Heart left ventricle (tissue), 13 donors: ENCODE data around the gene RAD51.

Experiments used
- POLR2A ChIP-seq, 2 donors: fragments of 450-650 bp; IDR thresholded peaks; one replicate each; pipeline ENCODE4 v1.6.1; 2017; ENCODE audit warnings: antibody characterized with exemption in 2 of 2, mild to moderate bottlenecking in 2 of 2, moderate library complexity in 2 of 2
- TF ChIP-seq, protein P1 (sequence below), 12 donors: fragments of 200-600 bp; sonication (generic) in 4 of 12; IDR thresholded peaks; one replicate each; pipeline versions ENCODE4 v1.5.0 to v1.8.0; 2018 to 2022; ENCODE audit warnings: antibody characterized with exemption in 12 of 12, mild to moderate bottlenecking in 5 of 12
- donor health status: ischemic (EF 13 %, LVEDD 7.1; RV severe dilation, severe dysfunction).
- donor health status: DM: no; HTN: yes; CAD: no.
- donor health status: DM: no; HTN: no; CAD: no.
- donor health status: ischemic (EF 25% LVEDD 6.9; RV normal size, moderate dysfunction).
- donor health status: ischemic (EF 25% LVEDD 5.7; RV mildly dilated, moderate dysfunction).
- donor health status: ischemic (EF 35%, LVEDD 5.7; RV mildly dilated, moderate dysfunction).
- donor health status: nonischemic (EF 11% LVEDD 7.7; RV severe dilation, severe dysfunction).
- donor health status: DM: yes; HTN: yes; CAD: no.
- donor health status: PGD.
- donor health status: ischemic (EF 29% LVEDD 5.4; RV normal size, mild dysfunction).
- donor health status: nonischemic (EF 23%, LVEDD 6.1; RV moderate dilation, normal function).

- no peak for TF ChIP-seq POLR2A (IDR thresholded peaks at IDR 0.05)
- TF ChIP-seq, protein P1, sequence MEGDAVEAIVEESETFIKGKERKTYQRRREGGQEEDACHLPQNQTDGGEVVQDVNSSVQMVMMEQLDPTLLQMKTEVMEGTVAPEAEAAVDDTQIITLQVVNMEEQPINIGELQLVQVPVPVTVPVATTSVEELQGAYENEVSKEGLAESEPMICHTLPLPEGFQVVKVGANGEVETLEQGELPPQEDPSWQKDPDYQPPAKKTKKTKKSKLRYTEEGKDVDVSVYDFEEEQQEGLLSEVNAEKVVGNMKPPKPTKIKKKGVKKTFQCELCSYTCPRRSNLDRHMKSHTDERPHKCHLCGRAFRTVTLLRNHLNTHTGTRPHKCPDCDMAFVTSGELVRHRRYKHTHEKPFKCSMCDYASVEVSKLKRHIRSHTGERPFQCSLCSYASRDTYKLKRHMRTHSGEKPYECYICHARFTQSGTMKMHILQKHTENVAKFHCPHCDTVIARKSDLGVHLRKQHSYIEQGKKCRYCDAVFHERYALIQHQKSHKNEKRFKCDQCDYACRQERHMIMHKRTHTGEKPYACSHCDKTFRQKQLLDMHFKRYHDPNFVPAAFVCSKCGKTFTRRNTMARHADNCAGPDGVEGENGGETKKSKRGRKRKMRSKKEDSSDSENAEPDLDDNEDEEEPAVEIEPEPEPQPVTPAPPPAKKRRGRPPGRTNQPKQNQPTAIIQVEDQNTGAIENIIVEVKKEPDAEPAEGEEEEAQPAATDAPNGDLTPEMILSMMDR (IDR thresholded peaks at IDR 0.05), result no peak
These were observed 2.9 kb downstream of the RAD51 start for GRCh38 chr15:40697916-40698315.
